ENCODE results near the gene NUP37.
"Not testable (repeated sequence)": the region's sequence is repeated elsewhere in the genome, so short reads cannot be mapped to it uniquely, and the experiment has no call there.

The NUP37 gene

DNA sequence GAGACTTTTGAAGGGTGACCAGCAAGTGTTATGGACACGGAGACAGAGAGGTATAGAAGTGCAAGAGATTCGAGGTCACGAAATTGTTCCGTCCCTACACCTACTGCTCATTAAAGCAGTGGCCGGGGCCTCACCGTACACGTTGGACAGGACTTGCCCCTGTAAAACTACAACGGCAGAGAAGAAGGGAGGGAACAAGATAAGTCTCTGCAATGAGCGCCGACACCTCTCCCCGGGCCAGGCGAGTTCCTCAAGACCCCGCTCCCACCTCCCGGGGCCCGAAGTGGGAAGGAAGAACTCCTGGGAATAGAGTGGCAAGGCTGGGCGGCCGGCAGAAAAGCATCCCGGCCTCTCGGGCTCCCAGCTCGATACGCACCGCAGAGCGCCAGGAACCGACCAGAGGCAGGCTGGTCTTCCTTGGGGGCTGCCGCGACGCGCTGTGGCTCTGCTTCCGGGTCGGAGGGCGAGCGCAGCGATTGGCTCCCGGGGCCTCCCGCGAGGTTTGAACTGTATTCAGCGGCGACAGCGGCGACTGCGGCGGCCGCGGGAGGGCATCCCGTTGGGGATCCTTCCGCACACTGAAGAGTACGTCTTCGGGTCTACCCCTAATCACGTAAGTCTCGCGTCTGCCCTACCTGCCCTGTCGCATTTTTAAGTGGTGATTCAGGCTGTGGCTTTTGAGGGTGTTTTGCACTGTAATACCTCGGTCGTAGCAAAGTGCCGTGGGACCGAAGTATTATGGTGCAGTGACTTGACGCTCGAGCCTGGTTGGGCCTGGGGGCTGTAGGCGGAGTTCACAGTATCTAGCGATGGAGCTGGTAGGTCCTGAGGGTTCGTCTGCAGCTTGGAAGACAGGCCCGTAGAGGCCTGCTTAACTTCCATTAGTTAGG, at the start of gene NUP37, which contains the start of gene PARPBP:
Gene NUP37 (minus strand): TSS at position 441 of the 890 bp plus-strand sequence. CDS start 1,596 bp downstream, outside the sequence.
Gene PARPBP (plus strand): TSS at position 510 of the 890 bp plus-strand sequence. CDS start 3,706 bp downstream, outside the sequence.
- peak; percentile 65 for DNase-seq

DNA sequence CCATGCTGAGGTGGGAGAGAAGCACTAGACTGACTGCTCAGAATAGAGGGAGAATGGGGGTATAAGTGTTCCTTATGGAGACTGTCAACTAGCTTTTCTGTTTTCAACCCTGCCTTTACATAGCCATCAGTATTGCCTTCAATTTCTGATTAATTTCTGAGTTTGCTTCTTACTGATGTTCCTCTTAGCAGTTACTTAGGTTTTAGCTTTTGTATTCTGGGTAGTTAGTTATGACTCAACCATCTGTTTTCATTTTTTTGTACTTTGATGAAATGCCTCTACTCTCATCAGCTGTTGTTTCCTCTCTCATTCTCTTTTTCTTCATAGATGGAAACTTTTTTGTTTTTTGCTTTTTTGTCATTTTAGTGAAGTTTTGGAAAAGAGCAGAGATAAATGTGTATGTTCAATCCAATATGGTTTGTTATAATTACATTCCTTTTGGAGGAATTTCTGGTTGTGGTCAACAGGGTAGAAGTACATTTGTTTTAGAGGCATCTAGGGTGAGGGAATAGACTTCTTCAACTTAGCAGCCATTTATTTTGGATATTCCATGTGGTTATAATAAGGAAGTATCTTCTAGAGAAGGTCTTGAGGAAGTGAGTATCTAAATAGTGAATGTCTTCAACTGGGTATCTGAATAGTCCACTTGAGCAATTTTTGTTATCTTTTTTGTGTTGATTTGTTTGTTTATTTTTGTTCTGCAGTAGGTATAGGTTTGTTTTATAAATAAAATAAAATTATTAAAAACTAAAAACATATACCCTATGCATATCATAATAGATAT, 48.1 kb upstream of the NUP37 start:
- DNase-seq, result no peak

GRCh38 chr12:102163383-102163782, 43.5 kb upstream of the NUP37 start:
- DNase-seq, result no peak

DNA sequence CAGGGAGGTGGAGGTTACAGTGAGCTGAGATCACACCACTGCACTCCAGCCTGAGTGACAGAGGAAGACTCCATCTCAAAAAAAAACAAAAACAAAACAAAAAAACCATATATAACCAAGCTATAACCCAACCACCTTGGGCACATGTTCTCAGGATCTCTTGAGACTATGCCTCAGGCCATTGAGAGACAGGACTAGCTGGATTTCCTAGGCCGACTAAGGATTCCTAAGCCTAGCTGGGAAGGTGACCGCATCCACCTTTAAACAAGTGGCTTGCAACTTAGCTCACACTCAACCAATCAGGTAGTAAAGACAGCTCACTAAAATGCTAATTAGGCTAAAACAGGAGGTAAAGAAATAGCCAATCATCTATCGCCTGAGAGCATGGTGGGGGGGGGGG, 35.3 kb upstream of the NUP37 start:
- not testable (repeated sequence) for DNase-seq

- DNase-seq, result not testable (repeated sequence)
Observed at GRCh38 chr12:102147062-102147587, 27.2 kb upstream of the NUP37 start.

- DNase-seq, result no peak
Observed at GRCh38 chr12:102144221-102144620, 24.3 kb upstream of the NUP37 start.

DNA sequence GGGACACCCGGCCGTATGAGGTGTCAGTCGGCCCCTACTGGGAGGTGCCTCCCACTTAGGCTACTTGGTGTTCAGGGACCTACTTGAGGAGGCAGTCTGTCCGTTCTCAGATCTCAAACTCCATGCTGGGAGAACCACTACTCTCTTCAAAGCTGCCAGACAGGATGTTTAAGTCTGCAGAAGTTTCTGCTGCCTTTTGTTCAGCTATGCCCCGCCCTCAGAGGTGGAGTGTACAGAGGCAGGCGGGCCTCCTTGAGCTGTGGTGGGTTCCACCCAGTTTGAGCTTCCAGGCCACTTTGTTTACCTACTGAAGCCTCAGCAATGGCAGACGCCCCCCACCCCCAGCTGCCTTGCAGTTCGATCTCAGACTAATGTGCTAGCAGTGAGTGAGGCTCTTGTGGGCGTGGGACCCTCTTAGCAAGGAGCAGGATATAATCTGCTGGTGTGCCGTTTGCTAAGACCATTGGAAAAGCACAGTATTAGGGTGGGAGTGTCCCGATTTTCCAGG, 23.0 kb upstream of the NUP37 start:
- DNase-seq, result not testable (repeated sequence)

GRCh38 chr12:102137619-102138018, 17.7 kb upstream of the NUP37 start:
- DNase-seq, result not testable (repeated sequence)

- not testable (repeated sequence) for DNase-seq
Observed at GRCh38 chr12:102131442-102131841, 11.5 kb upstream of the NUP37 start.

DNA sequence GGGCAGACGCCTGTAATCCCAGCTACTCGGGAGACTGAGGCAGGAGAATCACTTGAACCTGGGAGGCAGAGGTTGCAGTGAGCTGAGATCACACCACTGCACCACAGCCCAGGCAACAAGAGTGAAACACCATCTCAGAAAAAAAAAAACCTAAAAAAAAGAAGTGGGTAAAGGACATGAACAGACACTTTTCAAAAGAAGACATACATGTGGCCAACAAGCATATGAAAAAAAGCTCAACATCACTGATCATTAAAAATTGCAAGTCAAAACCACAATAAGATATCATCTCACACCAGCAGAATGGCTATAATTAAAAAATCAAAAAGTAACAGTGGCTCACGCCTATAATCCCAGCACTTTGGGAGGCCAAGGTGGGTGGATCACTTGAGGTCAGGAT, 10.8 kb upstream of the NUP37 start:
- DNase-seq, result not testable (repeated sequence)

DNA sequence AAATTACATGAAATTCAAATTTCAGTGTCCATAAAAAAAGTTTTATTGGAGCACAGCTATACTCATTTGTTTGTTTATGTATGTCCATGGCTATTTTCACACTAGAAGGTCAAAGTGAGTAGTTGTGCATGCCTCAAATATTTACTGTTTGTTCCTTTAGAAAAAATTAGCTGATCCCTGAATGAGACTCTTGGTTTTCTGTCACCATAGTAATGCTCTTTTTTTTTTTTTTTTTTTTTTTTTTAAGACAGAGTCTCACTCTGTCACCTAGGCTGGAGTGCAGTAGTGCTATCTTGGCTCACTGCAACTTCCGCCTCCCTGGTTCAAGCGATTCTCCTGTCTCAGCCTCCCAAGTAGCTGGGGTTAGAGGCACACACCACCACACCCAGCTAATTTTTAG, 1.4 kb upstream of the NUP37 start:
- not testable (repeated sequence) for DNase-seq

DNA sequence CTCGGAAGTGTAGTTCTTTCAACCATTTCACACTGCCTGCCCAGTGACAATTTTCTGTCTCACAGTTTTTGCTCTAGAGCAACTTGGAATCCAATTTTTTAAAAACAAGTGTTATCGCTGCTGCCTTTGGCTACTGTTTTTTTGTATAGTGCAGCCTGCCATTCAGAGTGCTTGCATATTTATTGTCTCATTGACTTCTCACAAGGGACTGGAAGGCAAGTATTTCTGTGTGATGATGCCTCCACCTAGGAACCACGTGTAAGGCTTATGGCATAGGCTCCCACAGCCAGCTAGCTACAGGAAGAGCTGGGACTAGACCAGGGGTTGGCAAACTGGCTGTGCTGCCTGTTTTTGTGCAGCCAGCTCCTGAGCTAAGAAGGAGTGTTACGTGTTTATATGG, 972 bp upstream of the NUP37 start:
- no peak for DNase-seq

- DNase-seq, result no peak
Observed at GRCh38 chr12:102120564-102120873, 605 bp upstream of the NUP37 start.

GRCh38 chr12:102118874-102119273, 1.0 kb downstream of the NUP37 start:
- no peak for DNase-seq

- DNase-seq, result no peak
Observed at GRCh38 chr12:102116392-102116791, 3.5 kb downstream of the NUP37 start.

DNA sequence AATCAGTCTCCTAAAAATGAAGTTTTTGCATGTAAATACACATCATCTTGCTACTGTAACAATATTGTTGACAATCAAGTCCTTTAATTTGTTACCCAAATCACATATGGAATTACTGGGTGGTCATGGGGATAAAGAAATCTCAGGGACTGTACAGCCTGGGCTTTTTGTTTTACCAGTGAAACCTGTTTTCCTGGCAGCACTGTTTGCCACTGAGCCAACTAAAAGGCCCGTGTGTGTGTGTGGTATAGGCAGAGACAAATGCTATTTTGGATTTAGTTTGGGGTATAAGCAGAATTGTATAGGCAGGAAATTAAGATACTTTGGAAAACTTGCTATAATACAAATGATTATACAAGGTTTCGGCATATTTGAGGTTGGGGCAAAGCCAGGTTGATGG, 5.7 kb downstream of the NUP37 start:
- no peak for DNase-seq

GRCh38 chr12:102110782-102111181, 9.1 kb downstream of the NUP37 start:
- DNase-seq, result no peak

- no peak for DNase-seq
Observed at GRCh38 chr12:102107970-102108369, 11.9 kb downstream of the NUP37 start.

GRCh38 chr12:102106905-102107304, 13.0 kb downstream of the NUP37 start:
- no peak for DNase-seq

DNA sequence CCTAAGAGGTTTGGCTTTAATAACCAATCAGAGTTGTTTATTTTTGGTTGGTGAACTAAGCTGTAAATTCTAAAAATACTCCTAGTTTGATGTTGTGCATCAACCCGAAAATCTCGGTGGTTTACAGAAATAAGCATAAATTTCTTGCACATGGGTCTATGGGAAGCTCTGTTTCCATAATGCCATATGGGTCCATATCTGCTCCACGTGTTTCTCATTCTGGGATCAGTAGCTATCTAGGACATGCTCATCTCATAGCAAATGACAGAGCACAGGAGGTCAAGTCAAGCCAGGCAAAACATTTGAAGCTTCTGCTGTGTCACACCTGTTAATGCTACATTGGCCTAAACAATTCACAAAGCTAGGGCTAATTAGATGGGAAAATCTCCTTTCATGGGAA, 23.1 kb downstream of the NUP37 start:
- no peak for DNase-seq

GRCh38 chr12:102095677-102096263, 24.1 kb downstream of the NUP37 start:
- no peak for DNase-seq

- DNase-seq, result no peak
Observed at GRCh38 chr12:102093319-102093718, 26.6 kb downstream of the NUP37 start.

GRCh38 chr12:102089228-102089835, 30.6 kb downstream of the NUP37 start:
- DNase-seq, result not testable (repeated sequence)
